Measurements from ENCODE around the gene EXOC6B.
"Not testable (repeated sequence)": the region's sequence is repeated elsewhere in the genome, so short reads cannot be mapped to it uniquely, and the experiment has no call there.

The EXOC6B gene

GRCh38 chr2:72442270-72442669 lies 383.6 kb downstream of the EXOC6B start:
- DNase-seq (ENCODE audit: low read depth): no peak

DNA sequence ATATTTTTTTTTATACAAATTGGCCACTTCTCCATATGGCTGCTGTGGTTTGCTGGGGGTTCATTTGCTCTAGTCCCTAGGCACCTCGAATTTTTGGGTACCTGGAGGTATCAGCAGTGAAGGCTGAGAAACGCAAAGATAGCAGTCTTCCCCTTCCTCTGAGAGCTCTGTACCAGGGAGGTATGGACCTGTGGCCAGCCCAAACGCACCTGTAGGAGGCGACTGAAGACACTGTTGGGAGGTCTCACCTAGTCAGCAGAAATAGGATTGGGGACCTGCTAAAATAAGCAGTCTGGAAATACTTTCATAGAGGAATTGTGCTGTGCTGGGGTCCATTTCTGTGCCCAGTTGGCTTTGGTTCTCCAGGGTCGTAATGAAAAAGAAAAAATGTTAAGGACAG lies 385.9 kb downstream of the EXOC6B start:
- no peak for DNase-seq (ENCODE audit: low read depth)

- no peak for DNase-seq (ENCODE audit: low read depth)
These were observed 387.5 kb downstream of the EXOC6B start for GRCh38 chr2:72438364-72438763.

GRCh38 chr2:72431737-72432136 lies 394.1 kb downstream of the EXOC6B start:
- no peak for DNase-seq (ENCODE audit: low read depth)

- DNase-seq (ENCODE audit: low read depth): no peak
These were observed 398.6 kb downstream of the EXOC6B start for GRCh38 chr2:72427022-72427861.

GRCh38 chr2:72425996-72426395 lies 399.8 kb downstream of the EXOC6B start:
- DNase-seq (ENCODE audit: low read depth): no peak

- DNase-seq (ENCODE audit: low read depth): no peak
These were observed 402.1 kb downstream of the EXOC6B start for GRCh38 chr2:72423756-72424155.

DNA sequence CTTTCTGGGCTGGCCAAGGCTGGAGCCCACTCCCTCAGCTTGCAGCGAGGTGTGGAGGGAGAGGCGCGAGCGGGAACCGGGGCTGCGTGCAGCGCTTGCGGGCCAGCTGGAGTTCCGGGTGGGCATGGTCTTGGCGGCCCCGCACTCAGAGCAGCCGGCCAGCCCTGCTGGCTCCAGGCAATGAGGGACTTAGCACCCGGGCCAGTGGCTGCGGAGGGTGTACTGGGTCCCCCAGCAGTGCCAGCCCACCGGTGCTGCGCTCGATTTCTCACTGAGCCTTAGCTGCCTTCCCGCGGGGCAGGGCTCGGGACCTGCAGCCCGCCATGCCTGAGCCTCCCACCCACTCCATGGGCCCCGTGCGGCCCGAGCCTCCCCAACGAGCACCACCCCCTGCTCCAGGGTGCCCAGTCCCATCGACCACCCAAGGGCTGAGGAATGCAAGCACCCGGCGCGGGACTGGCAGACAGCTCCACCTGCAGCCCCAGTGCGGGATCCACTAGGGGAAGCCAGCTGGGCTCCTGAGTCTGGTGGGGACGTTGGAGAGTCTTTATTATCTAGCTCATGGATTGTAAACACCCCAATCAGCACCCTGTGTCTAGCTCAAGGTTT lies 404.0 kb downstream of the EXOC6B start:
- DNase-seq (ENCODE audit: low read depth): not testable (repeated sequence)

DNA sequence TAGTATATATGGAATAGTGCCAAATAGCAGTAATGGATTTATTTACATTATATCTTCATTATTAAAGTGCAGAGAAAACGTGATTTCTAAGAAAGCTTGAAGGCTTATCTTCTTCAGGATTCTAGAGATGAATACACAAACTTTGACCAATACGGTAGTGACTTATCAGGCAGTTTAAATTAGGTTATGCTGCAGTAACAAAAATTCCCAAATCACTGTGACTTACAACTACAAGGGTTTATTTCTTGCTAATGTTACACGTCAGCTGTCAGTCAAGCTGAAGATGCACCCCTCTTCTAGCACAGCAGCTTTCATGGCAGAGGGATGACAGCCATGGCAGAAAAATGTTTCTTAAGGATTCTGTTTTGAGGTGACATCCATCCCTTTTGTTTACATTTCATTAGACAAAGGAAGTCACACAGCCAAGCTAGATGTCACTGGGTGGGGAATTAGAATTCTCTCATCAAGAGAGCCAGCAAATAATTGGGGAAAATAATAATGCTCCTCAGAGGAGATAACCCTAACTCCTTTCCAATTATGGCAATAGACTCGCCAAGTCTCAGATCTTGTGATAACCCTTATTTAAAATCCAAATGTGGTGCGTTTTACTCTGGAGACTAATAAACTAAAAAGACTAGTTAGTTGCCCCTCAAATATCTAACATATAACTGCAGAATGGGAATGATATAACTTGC lies 409.9 kb downstream of the EXOC6B start:
- DNase-seq (ENCODE audit: low read depth): no peak

- DNase-seq (ENCODE audit: low read depth): no peak
These were observed 410.6 kb downstream of the EXOC6B start for GRCh38 chr2:72415241-72415661.

GRCh38 chr2:72414137-72414760 lies 411.6 kb downstream of the EXOC6B start:
- DNase-seq (ENCODE audit: low read depth): no peak

- no peak for DNase-seq (ENCODE audit: low read depth)
These were observed 412.1 kb downstream of the EXOC6B start for GRCh38 chr2:72413716-72414115.

DNA sequence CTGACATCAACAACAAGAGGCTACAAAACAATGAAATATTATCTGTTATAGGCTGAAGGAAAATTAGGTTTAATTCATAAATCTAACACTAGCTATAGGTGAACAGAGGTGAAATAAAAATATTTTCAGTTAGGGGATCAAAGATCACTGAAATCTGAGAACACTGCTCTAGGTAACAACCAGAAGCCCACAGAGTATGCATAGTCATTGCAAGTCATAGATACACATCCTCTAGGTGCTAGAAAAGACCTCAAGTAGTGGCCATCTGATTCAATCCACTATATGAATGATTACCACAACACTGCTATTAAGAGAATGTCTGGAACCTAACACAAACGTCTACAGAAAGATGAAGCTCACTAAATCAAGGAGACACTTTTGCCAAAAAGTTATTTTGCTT lies 413.6 kb downstream of the EXOC6B start:
- DNase-seq (ENCODE audit: low read depth): no peak

DNA sequence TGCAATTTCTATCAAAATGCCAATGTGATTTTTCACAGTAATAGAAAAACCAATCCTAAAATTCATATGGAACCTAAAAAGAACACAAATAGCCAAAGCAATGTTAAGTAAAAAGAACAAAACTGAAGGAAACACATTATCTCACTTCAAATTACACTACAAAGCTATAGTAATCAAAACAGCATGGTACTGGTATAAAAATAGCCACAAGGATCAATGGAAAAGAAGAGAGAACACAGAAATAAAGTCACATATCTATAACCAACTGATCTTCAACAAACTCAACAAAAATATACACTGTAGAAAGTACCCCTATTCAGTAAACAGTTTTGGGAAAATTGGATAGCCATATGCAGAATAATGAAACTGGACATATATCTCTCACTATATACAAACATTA lies 426.0 kb downstream of the EXOC6B start:
- no peak for DNase-seq (ENCODE audit: low read depth)

GRCh38 chr2:72395096-72395495 lies 430.7 kb downstream of the EXOC6B start:
- DNase-seq (ENCODE audit: low read depth): no peak

DNA sequence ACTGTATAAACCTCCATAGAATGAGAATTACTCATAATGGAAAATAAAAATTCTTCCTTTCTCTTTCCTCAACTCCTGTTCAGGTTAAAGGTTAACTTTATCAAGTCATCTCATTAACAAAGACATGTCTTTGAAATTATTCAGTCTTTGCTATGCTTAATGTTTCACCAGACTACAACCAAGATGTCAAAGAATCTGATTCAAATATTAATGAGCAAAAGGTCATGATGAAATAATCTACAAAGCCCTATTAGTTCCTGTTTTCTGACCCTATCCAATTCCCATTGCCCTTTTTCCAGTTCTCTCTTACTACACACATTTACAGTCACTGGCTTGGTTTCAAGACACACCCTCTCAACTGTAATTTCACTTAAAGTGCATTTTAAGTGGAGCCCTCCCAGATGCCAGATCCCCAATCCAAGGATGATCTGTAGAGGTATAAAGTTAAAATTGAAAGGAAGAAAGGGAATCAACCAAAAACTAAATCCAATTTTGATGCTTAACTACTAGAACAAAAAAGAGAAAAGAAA lies 431.2 kb downstream of the EXOC6B start:
- no peak for DNase-seq (ENCODE audit: low read depth)

DNA sequence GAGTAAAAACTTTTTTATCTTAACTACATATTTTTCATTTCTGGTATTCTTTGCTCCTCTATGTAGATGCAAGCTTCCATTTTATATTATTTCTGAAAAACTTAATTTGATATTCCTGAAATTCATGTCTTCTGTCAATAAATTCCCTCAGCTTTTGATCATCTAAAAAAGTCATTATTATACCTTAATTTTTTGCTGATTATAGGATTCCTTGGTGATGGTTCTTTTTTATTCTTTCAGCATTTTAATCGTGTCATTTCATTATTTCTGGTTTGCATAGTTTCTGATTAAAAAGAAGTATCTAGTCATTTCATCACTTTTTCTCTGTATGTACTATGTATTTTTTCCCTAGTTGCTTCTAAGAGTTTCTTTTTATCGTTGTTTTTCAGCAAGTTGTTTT lies 436.4 kb downstream of the EXOC6B start:
- no peak for DNase-seq (ENCODE audit: low read depth)

- DNase-seq (ENCODE audit: low read depth): no peak
These were observed 437.6 kb downstream of the EXOC6B start for GRCh38 chr2:72388263-72388662.

DNA sequence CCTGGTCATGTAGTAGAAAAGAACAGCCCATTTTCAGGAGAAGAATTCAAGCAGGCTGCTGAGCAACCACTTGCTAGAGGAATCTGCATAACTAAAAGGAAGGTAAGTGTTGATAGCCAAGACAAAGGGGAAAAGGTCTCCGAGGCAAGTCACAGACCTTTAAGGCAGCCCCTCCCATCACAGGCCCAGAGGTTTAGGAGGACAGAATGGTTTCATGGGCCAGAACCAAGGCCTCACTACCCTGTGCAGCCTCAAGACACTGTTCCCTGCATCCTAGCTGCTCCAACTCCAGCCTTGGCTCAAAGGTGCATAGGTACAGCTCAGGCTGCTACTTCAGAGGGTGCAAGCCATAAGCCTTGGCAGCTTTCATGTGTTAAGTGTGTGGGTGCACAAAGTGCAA lies 439.5 kb downstream of the EXOC6B start:
- no peak for DNase-seq (ENCODE audit: low read depth)

- no peak for DNase-seq (ENCODE audit: low read depth)
These were observed 447.0 kb downstream of the EXOC6B start for GRCh38 chr2:72378753-72379348.

DNA sequence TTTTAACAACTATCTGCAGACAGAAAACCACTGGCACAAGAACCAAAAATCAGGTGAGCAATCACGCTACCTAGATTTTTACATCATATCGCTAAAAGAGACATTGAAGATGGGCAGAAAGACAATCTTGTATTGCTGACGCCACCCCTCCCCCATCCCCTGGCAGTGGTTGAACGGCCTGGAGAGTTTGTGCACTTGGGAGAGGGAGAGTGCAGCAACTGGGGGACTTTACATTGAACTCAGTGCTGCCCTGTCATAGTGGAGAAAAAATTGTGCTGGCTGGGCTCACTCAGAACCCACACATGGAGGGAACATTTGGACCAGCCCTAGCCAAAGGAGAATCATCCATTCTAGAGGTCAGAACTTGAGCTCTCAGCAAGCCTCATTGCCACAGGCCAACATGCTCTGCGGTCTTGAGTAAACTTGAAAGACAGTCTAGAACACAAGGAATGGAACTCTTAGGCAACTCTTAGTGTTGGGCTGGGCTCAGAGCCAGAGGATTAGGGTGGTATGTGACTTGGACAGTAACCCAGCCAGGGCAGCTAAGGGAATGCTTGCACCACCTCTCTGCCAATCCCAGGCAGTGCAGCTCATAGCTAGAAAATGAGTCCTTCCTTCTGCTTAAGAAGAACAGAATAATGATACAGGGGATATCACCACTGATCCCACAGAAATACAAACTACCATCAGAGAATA lies 458.2 kb downstream of the EXOC6B start:
- DNase-seq (ENCODE audit: low read depth): no peak

Data from stimulated activated CD8-positive, alpha-beta memory T cell treated with anti-CD3 and anti-CD28 coated beads, Interleukin-7, amount 100 ng/mL, for 24 hours (primary cell).